GM23338 (cell line): ENCODE measurements around the gene TNFAIP8L1. TPM values are rescaled to one million over a fixed set of nuclear protein-coding genes. Genes with fewer than 3 reads are reported as not detected.

Source experiments
- ATAC-seq: fragments of 200-7000 bp; cut with Tn5 transposase; 3 replicates; pipeline ENCODE4 v1.9.1; 2020
- DNase-seq: peaks from one replicate; pipeline ENCODE4 v3.0.0-alpha.2; 2015; ENCODE audit warnings: low spot score
- H2AFZ ChIP-seq: fragments of 200-600 bp; sonication (generic); 2 replicates; pipeline ENCODE4 v1.8.0; 2016; ENCODE audit warnings: antibody characterized with exemption, mild to moderate bottlenecking, moderate library complexity
- H3F3A ChIP-seq: fragments of 200-600 bp; sonication (generic); replicated peaks from 2 replicates; pipeline ENCODE4 v1.8.0; 2017; ENCODE audit warnings: antibody characterized with exemption, mixed run types, low read depth
- H3K27ac ChIP-seq: fragments of 200-600 bp; sonication (generic); 2 replicates; pipeline ENCODE4 v1.6.1; 2016; ENCODE audit warnings: low read depth
- H3K27me3 ChIP-seq: fragments of 200-600 bp; sonication (generic); 2 replicates; pipeline ENCODE4 v1.8.0; 2016; ENCODE audit warnings: mild to moderate bottlenecking, mixed run types, moderate library complexity; ENCODE audit not compliant: insufficient read depth
- H3K36me3 ChIP-seq: fragments of 200-600 bp; sonication (generic); 2 replicates; pipeline ENCODE4 v1.8.0; 2016; ENCODE audit warnings: mild to moderate bottlenecking; ENCODE audit not compliant: insufficient read depth
- H3K4me1 ChIP-seq: fragments of 200-600 bp; sonication (generic); 2 replicates; pipeline ENCODE4 v1.8.0; 2016; ENCODE audit warnings: mild to moderate bottlenecking, moderate library complexity; ENCODE audit not compliant: insufficient read depth
- H3K4me2 ChIP-seq: fragments of 200-600 bp; sonication (generic); 2 replicates; pipeline ENCODE4 v1.7.1; 2017; ENCODE audit warnings: mixed run types
- H3K4me3 ChIP-seq: fragments of 200-600 bp; sonication (generic); 2 replicates; pipeline ENCODE4 v1.6.1; 2016; ENCODE audit warnings: mixed run types
- H3K79me2 ChIP-seq: fragments of 200-600 bp; sonication (generic); replicated peaks from 2 replicates; pipeline ENCODE4 v1.8.0; 2017; ENCODE audit warnings: mild to moderate bottlenecking; ENCODE audit not compliant: insufficient read depth
- H3K9me2 ChIP-seq: fragments of 200-600 bp; sonication (generic); 2 replicates; pipeline ENCODE4 v1.8.0; 2017; ENCODE audit not compliant: insufficient read depth
- H4K20me1 ChIP-seq: fragments of 200-600 bp; sonication (generic); replicated peaks from 2 replicates; pipeline ENCODE4 v1.8.0; 2017; ENCODE audit warnings: mild to moderate bottlenecking; ENCODE audit not compliant: insufficient read depth
- H3K27ac Mint-ChIP-seq: 2 replicates; pipeline ENCODE4 v1.8.0; 2020; ENCODE audit warnings: inconsistent platforms, mild to moderate bottlenecking, moderate library complexity, mixed read lengths
- H3K27me3 Mint-ChIP-seq: 3 replicates; pipeline ENCODE4 v1.8.0; 2022; ENCODE audit warnings: low read depth, mild to moderate bottlenecking, moderate library complexity, mixed read lengths, inconsistent platforms; ENCODE audit not compliant: insufficient read depth, poor library complexity
- H3K36me3 Mint-ChIP-seq: 3 replicates; pipeline ENCODE4 v1.8.0; 2021; ENCODE audit warnings: low read depth, mild to moderate bottlenecking, inconsistent platforms, moderate library complexity, mixed read lengths
- H3K4me1 Mint-ChIP-seq: 3 replicates; pipeline ENCODE4 v1.8.0; 2020; ENCODE audit warnings: mild to moderate bottlenecking, inconsistent platforms, mixed read lengths
- H3K4me3 Mint-ChIP-seq: 3 replicates; pipeline ENCODE4 v1.8.0; 2021; ENCODE audit warnings: moderate library complexity, mild to moderate bottlenecking, inconsistent platforms, mixed read lengths
- H3K9me3 Mint-ChIP-seq: 3 replicates; pipeline ENCODE4 v1.8.0; 2020; ENCODE audit warnings: moderate library complexity, mild to moderate bottlenecking, inconsistent platforms, mixed read lengths
- CREB1 ChIP-seq: fragments of 250-450 bp; sonication (Bioruptor Pico); IDR thresholded peaks from 2 replicates; pipeline ENCODE4 v1.5.0; 2020; ENCODE audit warnings: low read depth, mild to moderate bottlenecking, moderate library complexity
- EZH2 ChIP-seq: fragments of 200-600 bp; sonication (generic); IDR thresholded peaks from one replicate; pipeline ENCODE4 v1.8.0; 2017; ENCODE audit warnings: antibody characterized with exemption, mild to moderate bottlenecking, low read depth; ENCODE audit not compliant: unreplicated experiment
- STAT1 ChIP-seq: IDR thresholded peaks from one replicate; pipeline ENCODE4 v1.6.1; 2016; ENCODE audit warnings: antibody characterized with exemption; ENCODE audit not compliant: unreplicated experiment
- ZNF114 ChIP-seq: fragments of 250-450 bp; sonication (Bioruptor Pico); IDR thresholded peaks from 2 replicates; pipeline ENCODE4 v1.5.0; 2020; ENCODE audit warnings: mild to moderate bottlenecking, moderate library complexity
- ZNF331 ChIP-seq: fragments of 250-450 bp; sonication (Bioruptor Pico); IDR thresholded peaks from 2 replicates; pipeline ENCODE4 v1.5.0; 2020; ENCODE audit warnings: low read depth, mild to moderate bottlenecking, moderate library complexity
- polyA plus RNA-seq: library from polyadenylated mRNA; unstranded; fragments of >200 nt; fragmentation: Nextera tagmentation; extraction: Ambion mirVana; gene quantifications from 2 replicates; pipeline ENCODE4 v1.2.1, GENCODE V29; 2016
- total RNA-seq: library from RNA; depleted of rRNA; stranded (reverse); fragments of >200 nt; shearing (Covaris generic); gene quantifications from 2 replicates; pipeline ENCODE4 v1.2.3, GENCODE V29; 2014
- TF ChIP-seq, protein P1 (sequence below): fragments of 250-450 bp; sonication (Bioruptor Pico); IDR thresholded peaks from 2 replicates; pipeline ENCODE4 v1.5.0; 2020; ENCODE audit warnings: mild to moderate bottlenecking, moderate library complexity
- TF ChIP-seq, protein P2 (sequence below): IDR thresholded peaks from 2 replicates; pipeline ENCODE4 v1.6.1; 2016; ENCODE audit warnings: antibody characterized with exemption

Gene TNFAIP8L1
- total and polyA plus RNA-seq, 2 experiments from 2014 or later, result 2.7 to 4.1 TPM

DNA sequence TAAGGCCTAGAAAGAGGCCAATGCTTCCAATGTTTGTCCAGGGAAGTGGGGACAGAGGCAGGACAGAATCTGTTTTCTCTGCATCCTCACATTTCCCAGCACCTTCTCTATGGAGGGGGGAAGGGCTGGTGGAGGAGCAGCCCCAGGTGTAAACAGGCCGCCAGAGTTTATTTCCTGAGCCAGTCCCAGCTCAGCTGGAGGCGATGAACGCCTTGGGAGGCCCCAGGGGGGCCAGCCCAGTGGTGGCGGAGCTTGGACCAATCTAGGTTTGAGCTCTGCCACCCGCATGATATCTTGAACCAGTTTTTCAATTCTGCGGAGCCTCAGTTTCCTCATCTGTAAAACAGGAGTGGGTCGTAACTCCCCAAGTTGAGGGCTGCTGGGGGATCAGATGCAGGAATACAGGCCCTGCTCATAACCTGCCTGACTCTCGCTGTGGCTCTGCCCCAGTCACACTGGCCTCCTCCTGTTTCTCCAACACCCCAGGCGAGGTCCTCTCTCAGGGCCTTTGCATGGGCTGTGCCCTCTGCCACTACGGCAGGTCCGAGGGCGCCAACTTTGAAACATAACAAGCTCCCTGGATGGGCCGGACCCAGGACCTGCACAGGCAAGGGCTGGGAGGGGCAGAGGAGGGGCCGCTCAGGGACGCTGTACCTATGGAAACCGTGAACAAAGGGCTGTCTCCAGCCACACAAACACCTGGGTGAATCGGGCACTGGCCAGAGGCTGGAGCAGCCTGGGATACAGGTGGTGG is 1.1 kb downstream of the TNFAIP8L1 start (continued):
- TF ChIP-seq, protein P1, sequence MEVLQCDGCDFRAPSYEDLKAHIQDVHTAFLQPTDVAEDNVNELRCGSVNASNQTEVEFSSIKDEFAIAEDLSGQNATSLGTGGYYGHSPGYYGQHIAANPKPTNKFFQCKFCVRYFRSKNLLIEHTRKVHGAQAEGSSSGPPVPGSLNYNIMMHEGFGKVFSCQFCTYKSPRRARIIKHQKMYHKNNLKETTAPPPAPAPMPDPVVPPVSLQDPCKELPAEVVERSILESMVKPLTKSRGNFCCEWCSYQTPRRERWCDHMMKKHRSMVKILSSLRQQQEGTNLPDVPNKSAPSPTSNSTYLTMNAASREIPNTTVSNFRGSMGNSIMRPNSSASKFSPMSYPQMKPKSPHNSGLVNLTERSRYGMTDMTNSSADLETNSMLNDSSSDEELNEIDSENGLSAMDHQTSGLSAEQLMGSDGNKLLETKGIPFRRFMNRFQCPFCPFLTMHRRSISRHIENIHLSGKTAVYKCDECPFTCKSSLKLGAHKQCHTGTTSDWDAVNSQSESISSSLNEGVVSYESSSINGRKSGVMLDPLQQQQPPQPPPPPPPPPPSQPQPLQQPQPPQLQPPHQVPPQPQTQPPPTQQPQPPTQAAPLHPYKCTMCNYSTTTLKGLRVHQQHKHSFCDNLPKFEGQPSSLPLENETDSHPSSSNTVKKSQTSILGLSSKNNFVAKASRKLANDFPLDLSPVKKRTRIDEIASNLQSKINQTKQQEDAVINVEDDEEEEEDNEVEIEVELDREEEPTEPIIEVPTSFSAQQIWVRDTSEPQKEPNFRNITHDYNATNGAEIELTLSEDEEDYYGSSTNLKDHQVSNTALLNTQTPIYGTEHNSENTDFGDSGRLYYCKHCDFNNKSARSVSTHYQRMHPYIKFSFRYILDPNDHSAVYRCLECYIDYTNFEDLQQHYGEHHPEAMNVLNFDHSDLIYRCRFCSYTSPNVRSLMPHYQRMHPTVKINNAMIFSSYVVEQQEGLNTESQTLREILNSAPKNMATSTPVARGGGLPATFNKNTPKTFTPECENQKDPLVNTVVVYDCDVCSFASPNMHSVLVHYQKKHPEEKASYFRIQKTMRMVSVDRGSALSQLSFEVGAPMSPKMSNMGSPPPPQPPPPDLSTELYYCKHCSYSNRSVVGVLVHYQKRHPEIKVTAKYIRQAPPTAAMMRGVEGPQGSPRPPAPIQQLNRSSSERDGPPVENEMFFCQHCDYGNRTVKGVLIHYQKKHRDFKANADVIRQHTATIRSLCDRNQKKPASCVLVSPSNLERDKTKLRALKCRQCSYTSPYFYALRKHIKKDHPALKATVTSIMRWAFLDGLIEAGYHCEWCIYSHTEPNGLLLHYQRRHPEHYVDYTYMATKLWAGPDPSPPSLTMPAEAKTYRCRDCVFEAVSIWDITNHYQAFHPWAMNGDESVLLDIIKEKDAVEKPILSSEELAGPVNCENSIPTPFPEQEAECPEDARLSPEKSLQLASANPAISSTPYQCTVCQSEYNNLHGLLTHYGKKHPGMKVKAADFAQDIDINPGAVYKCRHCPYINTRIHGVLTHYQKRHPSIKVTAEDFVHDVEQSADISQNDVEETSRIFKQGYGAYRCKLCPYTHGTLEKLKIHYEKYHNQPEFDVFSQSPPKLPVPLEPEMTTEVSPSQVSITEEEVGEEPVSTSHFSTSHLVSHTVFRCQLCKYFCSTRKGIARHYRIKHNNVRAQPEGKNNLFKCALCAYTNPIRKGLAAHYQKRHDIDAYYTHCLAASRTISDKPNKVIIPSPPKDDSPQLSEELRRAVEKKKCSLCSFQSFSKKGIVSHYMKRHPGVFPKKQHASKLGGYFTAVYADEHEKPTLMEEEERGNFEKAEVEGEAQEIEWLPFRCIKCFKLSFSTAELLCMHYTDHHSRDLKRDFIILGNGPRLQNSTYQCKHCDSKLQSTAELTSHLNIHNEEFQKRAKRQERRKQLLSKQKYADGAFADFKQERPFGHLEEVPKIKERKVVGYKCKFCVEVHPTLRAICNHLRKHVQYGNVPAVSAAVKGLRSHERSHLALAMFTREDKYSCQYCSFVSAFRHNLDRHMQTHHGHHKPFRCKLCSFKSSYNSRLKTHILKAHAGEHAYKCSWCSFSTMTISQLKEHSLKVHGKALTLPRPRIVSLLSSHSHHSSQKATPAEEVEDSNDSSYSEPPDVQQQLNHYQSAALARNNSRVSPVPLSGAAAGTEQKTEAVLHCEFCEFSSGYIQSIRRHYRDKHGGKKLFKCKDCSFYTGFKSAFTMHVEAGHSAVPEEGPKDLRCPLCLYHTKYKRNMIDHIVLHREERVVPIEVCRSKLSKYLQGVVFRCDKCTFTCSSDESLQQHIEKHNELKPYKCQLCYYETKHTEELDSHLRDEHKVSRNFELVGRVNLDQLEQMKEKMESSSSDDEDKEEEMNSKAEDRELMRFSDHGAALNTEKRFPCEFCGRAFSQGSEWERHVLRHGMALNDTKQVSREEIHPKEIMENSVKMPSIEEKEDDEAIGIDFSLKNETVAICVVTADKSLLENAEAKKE (CRISPR knock-in tag), result no peak

DNA sequence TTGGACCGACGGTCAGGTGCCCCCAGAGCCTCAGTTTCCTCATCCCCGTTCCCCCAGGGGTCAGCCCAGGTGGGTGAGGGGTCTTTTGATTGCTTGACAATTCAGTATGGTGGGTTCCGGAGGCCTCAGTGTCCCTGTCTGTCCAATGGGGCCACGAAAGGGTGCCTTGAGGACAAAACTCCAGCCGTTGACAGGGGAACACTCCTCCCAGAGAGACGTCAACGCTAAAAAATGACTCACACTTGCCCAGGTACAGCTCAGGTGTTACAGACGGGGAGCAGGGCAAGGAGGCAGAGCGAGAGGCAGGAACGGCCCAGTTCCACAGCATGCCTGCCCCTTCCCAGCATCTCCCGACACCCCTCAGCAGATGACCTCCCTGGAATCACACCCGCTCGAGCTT is 1.8 kb downstream of the TNFAIP8L1 start:
- no peaks in the 10 kb centered on the region for H3K9me2 ChIP-seq
- H3K4me3 ChIP-seq, result no peak overlapping the region
- no peaks in the 10 kb centered on the region for H3K36me3 Mint-ChIP-seq
- no peaks in the 10 kb centered on the region for H3K36me3 ChIP-seq
- peaks cover 5% of the 10 kb centered on the region; the same call in 1 of the 2 replicates for H3K4me1 ChIP-seq
- H3K4me1 Mint-ChIP-seq, result peaks cover 6% of the 10 kb centered on the region
- ATAC-seq, result no peak
- no peak overlapping the region for H3K27ac Mint-ChIP-seq
- H3K27me3 ChIP-seq, result peaks cover 13% of the 10 kb centered on the region
- no peak overlapping the region for H2AFZ ChIP-seq
- H3K4me2 ChIP-seq, result no peak overlapping the region
- H4K20me1 ChIP-seq, result no peaks in the 10 kb centered on the region
- TF ChIP-seq ZNF331 (no peak), STAT1 (no peak), ZNF114 (CRISPR knock-in tag) (no peak), CREB1 (CRISPR knock-in tag) (no peak), EZH2 (no peak)
- TF ChIP-seq, protein P1 (CRISPR knock-in tag), result no peak
- TF ChIP-seq, protein P2, sequence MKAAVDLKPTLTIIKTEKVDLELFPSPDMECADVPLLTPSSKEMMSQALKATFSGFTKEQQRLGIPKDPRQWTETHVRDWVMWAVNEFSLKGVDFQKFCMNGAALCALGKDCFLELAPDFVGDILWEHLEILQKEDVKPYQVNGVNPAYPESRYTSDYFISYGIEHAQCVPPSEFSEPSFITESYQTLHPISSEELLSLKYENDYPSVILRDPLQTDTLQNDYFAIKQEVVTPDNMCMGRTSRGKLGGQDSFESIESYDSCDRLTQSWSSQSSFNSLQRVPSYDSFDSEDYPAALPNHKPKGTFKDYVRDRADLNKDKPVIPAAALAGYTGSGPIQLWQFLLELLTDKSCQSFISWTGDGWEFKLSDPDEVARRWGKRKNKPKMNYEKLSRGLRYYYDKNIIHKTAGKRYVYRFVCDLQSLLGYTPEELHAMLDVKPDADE, result no peak
- peaks cover 11% of the 10 kb centered on the region for H3F3A ChIP-seq
- no peak overlapping the region for H3K27ac ChIP-seq
- H3K4me3 Mint-ChIP-seq, result no peak overlapping the region
- peaks cover 18% of the 10 kb centered on the region for H3K27me3 Mint-ChIP-seq
- H3K9me3 Mint-ChIP-seq, result no peaks in the 10 kb centered on the region
- H3K79me2 ChIP-seq, result no peaks in the 10 kb centered on the region
- DNase-seq, result no peak
